Measurements from ENCODE around the gene UGP2.

UGP2 gene

GRCh38 chr2:63880625-63881024 lies 38.9 kb downstream of the UGP2 start:
- no peak for DNase-seq (ENCODE audit: low read depth)
- H3K4me3 ChIP-seq (replicated peaks; ENCODE audit: low read depth, low read length), result no peak overlapping the region
- no peak for TF ChIP-seq CTCF (IDR thresholded peaks at IDR 0.05; ENCODE audit: low read length, missing control alignments)

GRCh38 chr2:63881205-63881604 lies 39.5 kb downstream of the UGP2 start:
- no peak for DNase-seq (ENCODE audit: low read depth)
- TF ChIP-seq CTCF (IDR thresholded peaks at IDR 0.05; ENCODE audit: low read length, missing control alignments), result no peak
- no peak overlapping the region for H3K4me3 ChIP-seq (replicated peaks; ENCODE audit: low read depth, low read length)

GRCh38 chr2:63882395-63883105 lies 40.9 kb downstream of the UGP2 start:
- no peak for DNase-seq (ENCODE audit: low read depth)
- TF ChIP-seq CTCF (IDR thresholded peaks at IDR 0.05; ENCODE audit: low read length, missing control alignments), result no peak
- no peak overlapping the region for H3K4me3 ChIP-seq (replicated peaks; ENCODE audit: low read depth, low read length)

- no peak for DNase-seq (ENCODE audit: low read depth)
- TF ChIP-seq CTCF (IDR thresholded peaks at IDR 0.05; ENCODE audit: low read length, missing control alignments), result no peak
Measured at GRCh38 chr2:63886445-63886844, 44.7 kb downstream of the UGP2 start.

GRCh38 chr2:63888053-63888452 lies 46.4 kb downstream of the UGP2 start:
- H3K4me3 ChIP-seq (replicated peaks; ENCODE audit: low read depth, low read length), result no peak overlapping the region
- TF ChIP-seq CTCF (IDR thresholded peaks at IDR 0.05; ENCODE audit: low read length, missing control alignments), result no peak
- no peak for DNase-seq (ENCODE audit: low read depth)

More at GRCh38 chr2:63886445-63886844, 44.7 kb downstream of the UGP2 start:
- H3K4me3 ChIP-seq (replicated peaks; ENCODE audit: low read depth, low read length), result no peak overlapping the region

- peak; percentile 77 for TF ChIP-seq CTCF (IDR thresholded peaks at IDR 0.05; ENCODE audit: low read length, missing control alignments)
- H3K4me3 ChIP-seq (replicated peaks; ENCODE audit: low read depth, low read length), result no peak overlapping the region
- DNase-seq (ENCODE audit: low read depth), result peak; percentile 54
Measured at GRCh38 chr2:63888490-63889402, 47.0 kb downstream of the UGP2 start.
